ENCODE results near the gene TLR9.
A peak's percentile ranks its signal among the peaks of the same experiment; 100 is the strongest.

TLR9 gene

DNA sequence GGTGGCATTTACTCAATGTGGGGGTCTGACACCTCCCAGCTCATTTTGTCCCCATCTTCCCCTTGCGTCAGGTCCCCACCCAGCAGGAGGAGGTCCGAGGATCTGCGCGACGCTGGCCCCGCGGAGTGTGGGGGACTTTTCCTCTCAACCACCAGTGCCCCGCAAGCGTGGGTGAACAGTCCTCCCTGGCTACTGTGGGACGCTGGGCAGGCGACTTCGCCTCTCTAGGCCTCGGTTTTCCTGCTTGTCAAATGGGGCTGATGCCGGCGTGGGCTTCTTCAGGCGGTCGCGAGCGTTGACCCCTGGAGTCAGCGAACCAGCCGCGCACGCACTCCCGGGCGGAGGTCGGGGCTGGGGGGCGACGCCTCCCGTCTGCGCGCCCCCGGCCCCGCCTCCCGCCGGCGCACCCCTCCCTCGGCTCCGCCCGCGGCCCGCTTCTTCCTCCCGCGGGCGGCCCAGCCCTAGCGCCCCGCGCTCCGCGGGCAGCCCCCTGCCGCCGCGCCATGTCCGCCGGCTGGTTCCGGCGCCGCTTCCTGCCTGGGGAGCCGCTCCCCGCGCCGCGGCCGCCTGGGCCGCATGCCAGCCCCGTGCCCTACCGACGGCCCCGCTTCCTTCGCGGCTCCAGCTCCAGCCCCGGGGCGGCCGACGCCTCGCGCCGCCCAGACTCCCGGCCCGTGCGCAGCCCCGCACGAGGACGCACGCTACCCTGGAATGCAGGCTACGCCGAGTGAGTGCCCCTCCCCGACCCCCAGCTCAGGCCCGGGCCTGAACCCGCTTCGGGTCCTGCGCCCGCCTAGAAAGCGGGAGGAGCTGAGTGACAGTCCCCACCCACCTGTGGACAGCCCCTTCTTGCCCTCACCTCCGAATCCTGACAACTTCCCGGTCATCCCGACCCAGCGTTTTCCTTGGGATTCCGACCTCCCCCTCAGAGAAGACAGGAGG is 20.1 kb upstream of the TLR9 start, which contains the start of gene PPM1M:
TSS of gene PPM1M (plus strand) at position 438 of the 942 bp plus-strand sequence. CDS start at position 504, 66 bp downstream.
- H3K4me3 ChIP-seq (ENCODE audit: low read depth, low read length) = peak within 1 kb of the TSS; percentile 68
- POLR2A ChIA-PET = interaction anchor here (0.6 to 2.0 kb wide), 4 partner anchors 9 to 1679 kb away, joined by 3 to 8 read pairs (median 7); partner anchors contain the start of gene WDR82
- TF ChIP-seq, protein P1, sequence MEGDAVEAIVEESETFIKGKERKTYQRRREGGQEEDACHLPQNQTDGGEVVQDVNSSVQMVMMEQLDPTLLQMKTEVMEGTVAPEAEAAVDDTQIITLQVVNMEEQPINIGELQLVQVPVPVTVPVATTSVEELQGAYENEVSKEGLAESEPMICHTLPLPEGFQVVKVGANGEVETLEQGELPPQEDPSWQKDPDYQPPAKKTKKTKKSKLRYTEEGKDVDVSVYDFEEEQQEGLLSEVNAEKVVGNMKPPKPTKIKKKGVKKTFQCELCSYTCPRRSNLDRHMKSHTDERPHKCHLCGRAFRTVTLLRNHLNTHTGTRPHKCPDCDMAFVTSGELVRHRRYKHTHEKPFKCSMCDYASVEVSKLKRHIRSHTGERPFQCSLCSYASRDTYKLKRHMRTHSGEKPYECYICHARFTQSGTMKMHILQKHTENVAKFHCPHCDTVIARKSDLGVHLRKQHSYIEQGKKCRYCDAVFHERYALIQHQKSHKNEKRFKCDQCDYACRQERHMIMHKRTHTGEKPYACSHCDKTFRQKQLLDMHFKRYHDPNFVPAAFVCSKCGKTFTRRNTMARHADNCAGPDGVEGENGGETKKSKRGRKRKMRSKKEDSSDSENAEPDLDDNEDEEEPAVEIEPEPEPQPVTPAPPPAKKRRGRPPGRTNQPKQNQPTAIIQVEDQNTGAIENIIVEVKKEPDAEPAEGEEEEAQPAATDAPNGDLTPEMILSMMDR (IDR thresholded peaks at IDR 0.05; ENCODE audit: insufficient read depth, low read length, missing control alignments) = no peak
- CTCF ChIA-PET = interaction anchor here (1.1 to 2.7 kb wide), 3 partner anchors 11 to 26 kb away, joined by 3 to 8 read pairs (median 6); no protein-coding TSS in a partner anchor
- no peak for DNase-seq (ENCODE audit: low read depth, low spot score)

- TF ChIP-seq, protein P1 (IDR thresholded peaks at IDR 0.05; ENCODE audit: insufficient read depth, low read length, missing control alignments) = no peak
- DNase-seq (ENCODE audit: low read depth, low spot score) = no peak
- no peak overlapping the region for H3K4me3 ChIP-seq (ENCODE audit: low read depth, low read length)
- POLR2A ChIA-PET = no interaction called here
- CTCF ChIA-PET = interaction anchor here (0.6 to 2.7 kb wide), 3 partner anchors 9 to 95 kb away, joined by 3 to 8 read pairs (median 4); no protein-coding TSS in a partner anchor
These were observed 18.6 kb upstream of the TLR9 start for GRCh38 chr3:52243791-52244628.

DNA sequence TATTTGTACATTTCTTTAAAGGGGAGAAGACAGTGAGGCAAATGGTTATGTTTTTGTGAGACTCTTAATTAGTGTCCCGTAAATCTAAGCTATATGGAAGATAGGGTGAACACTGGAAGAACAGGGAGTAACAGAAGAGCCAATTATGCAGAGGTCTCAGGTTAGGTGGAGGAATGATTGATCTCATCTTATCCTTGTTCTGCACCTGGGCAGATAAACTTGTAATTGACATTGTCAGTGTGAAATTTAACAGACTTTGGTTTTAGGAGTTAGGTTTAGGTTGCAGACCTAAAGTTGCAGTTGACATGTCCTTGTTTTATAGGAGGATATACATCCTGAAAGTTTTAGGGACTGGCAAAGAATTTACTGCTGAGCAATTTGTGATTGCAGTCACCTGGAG is 16.6 kb upstream of the TLR9 start:
- TF ChIP-seq, protein P1 (IDR thresholded peaks at IDR 0.05; ENCODE audit: insufficient read depth, low read length, missing control alignments) = no peak
- POLR2A ChIA-PET = no interaction called here
- CTCF ChIA-PET = interaction anchor here (0.6 to 14.4 kb wide), 4 partner anchors 11 to 37 kb away, joined by 3 to 336 read pairs (median 3); partner anchors contain the start of gene TLR9
- DNase-seq (ENCODE audit: low read depth, low spot score) = no peak
- no peak overlapping the region for H3K4me3 ChIP-seq (ENCODE audit: low read depth, low read length)

GRCh38 chr3:52240886-52241370 is 15.5 kb upstream of the TLR9 start:
- H3K4me3 ChIP-seq (ENCODE audit: low read depth, low read length) = no peak overlapping the region
- CTCF ChIA-PET = interaction anchor here (1.0 to 14.4 kb wide), 6 partner anchors 10 to 188 kb away, joined by 3 to 336 read pairs (median 4); partner anchors contain the start of gene TLR9
- TF ChIP-seq, protein P1 (IDR thresholded peaks at IDR 0.05; ENCODE audit: insufficient read depth, low read length, missing control alignments) = no peak
- DNase-seq (ENCODE audit: low read depth, low spot score) = no peak
- POLR2A ChIA-PET = interaction anchor here (1.3 to 1.6 kb wide), 3 partner anchors 8 to 37 kb away, joined by 3 to 10 read pairs (median 4); partner anchors contain the start of gene WDR82

DNA sequence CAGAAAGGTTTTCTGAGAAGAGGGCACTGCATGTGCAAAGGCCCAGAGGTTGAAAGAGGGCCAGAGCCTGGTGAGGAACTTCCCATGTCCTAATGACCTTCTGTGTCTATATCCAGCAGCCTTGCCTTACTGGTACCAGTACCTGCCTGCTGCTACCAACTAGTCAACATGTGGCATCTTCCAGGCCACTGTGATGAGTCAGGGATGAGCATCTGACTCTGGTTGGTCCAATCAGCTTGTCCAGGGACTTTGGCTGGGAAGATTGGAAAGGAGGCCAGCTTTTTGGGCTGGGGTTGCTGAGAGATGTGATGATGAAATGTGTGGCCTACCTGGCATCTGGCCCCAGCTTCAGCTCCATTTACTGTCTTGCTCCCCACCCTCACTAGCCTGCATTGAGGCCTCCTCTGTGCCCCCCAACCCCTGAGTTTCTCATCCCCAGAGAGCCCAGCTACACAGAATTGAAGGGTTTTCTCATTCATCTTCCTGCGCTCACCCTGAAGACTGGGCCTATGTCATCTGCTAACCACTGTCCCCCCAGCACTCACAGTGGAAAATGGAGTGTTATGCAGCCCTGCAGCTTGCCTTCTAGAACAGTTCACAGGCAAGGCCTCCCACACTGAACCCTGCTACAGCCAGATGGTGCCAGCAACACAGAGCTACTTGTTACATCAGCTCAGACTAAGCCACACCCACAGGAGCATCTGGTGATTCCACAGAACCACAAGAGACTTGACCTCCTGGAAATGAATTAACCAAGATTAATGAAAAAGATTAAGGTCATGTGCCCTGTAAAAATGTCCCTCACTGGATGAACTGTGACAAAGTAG is 14.8 kb upstream of the TLR9 start:
- ChIA-PET CTCF (interaction anchor here (0.6 to 14.4 kb wide), 7 partner anchors 9 to 187 kb away, joined by 3 to 336 read pairs (median 5); partner anchors contain the start of gene TLR9), POLR2A (interaction anchor here (0.8 to 1.6 kb wide), 5 partner anchors 8 to 38 kb away, joined by 3 to 10 read pairs (median 3); partner anchors contain the start of gene WDR82)
- TF ChIP-seq, protein P1 (IDR thresholded peaks at IDR 0.05; ENCODE audit: insufficient read depth, low read length, missing control alignments) = no peak
- H3K4me3 ChIP-seq (ENCODE audit: low read depth, low read length) = peak overlapping the region; percentile 95
- DNase-seq (ENCODE audit: low read depth, low spot score) = peak; percentile 72

Data from AG04449 (cell line).